GM19324 (cell line): Measurements from ENCODE around the gene GNRHR.

Experiments used
- ATAC-seq: cut with Tn5 transposase; IDR thresholded peaks from one replicate; pipeline ENCODE4 v1.9.1; 2021; ENCODE audit warnings: mild to moderate bottlenecking, moderate library complexity; ENCODE audit not compliant: unreplicated experiment, low FRiP score

Gene GNRHR

DNA sequence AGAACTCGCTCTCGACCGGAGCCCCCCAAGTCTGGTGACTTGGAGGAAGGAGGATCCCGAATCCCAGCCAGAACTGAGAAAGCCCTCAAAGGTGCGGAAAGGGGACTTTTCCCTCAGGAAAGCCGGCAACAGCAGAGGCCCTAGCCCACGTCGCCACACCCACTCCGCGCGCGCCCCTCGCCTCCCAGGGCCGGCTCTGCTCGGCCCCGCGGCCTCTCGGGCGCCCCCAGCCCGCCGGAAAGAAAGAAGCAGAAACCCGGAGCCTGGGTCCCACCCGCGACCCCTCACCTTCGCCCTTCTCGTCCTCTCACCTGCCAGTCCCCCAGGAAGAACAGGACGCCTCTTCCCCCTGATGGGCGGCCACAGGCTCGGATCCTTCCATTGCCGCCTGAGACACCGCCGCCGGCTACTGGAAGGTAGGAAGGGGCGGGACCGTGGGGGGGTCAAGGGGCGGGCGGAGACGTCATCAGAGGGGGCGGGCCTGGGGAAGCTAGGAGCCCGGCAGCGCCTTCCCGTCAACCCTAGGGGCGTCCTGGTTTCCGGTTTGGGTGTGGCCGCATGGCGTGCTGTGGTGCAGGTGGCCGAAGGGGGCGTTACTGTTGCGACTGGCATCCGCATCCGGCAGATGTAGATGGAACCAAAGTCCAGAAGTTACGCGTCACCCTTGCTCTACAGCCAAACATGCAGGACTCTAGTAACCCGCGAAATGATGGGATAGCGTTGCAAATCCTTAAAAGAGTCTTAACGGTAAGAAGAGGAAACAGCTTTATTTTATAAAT, 53.3 kb downstream of the GNRHR start, which contains the start of gene UBA6:
Gene UBA6, minus strand, starts transcription at position 418 of the 779 bp plus-strand sequence. Its CDS starts 36 bp downstream, at position 382.
- peak; percentile 99 for ATAC-seq

DNA sequence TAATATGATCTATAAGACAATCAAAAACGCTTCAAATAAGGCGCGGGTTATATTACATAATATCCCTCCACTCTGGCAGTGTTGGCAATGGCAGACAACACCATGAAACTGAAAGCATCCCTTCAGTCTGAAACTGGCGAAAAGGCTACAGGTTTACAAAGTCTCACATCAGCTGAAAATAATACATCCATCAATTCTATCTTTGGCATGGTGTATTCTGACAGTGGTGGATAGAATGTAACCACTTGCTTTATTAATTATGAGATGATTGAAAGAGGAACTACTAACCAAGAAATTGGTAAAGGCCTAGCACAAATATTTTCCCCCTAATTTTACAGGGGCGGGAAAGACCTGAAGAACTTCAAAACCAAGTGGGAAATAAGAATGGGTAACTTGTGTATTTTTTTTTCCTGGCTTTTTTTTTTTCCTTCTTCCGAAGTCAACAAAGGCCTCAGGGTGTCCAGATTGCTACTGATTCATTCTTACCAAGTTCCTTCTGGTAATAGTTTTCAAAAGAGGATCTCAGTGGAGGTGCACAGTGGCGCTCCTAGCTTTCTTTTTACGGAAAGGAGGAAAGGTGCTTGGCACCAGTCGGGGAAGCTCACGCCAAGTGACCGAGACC, 54.0 kb downstream of the GNRHR start:
- peak; percentile 24 for ATAC-seq

DNA sequence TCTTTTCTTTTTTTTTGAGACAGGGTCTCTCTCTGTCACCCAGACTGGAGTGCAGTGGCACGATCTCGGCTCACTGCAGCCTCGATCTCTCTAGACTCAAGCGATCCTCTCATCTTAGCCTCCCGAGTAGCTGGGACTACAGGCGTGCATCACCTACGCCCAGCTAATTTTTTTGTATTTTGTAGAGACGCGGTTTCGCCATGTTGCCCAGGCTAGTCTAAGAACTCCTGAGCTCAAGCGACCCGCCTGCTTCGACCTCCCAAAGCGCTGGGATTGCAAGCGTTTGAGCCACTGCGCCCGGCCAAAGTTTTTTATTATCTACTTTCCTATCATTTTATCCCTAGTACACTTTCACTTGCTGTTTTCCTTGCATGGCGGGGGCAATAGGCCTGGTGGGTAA, 54.6 kb downstream of the GNRHR start:
- ATAC-seq: no peak

DNA sequence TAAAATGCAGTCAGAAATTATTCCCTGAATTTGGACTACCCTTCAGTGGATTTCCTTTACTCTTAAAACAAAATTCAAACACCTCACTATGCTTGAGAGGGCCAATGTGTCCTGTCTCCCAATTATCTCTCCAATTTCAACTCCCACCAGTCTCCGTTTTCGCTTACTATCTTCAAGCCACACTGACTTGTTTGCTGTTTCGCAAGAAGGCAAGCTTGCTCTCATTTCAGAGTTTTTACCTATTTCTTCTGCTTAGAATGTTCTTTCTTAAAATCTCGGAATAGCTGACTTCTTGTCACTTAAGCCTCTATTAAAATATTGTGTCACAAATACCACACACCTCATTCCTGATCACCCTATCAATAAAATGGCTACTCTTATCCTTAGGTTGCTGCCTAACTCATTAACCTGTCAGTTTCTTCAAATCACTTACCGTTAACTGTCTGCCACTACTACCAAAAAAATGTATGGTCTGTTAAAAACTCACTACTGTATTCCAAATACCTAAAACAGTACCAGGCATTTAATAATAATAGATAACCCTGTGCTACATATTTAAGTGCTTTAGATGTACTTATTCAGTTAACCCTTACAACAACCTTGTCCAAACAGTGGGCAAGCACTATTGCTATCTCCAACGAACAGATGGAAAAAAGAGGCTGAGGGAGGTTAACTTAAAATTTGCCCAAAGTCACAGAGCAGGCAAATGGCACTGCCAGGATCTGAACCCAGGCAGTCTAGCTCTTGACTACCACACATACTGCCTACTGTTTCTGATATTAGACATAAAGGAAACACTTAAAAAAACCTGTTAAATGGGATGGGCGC, 56.1 kb downstream of the GNRHR start:
- no peak for ATAC-seq

DNA sequence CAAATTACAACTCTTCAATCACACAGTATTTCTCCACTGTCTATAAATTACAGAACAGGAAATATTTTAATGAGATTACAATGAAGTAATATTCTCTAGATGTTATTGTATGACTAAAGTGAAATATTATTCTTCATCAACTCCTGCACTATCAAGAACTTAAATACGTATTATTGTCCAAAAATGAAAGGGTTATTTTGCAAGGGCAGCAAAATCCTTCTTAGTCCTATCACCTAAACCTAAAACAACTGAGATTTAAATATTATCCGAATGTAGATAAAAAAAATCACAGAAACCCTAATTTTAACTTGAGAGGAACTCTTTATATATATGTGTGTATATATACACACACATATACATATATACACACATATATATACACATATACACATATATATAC, 58.1 kb downstream of the GNRHR start:
- ATAC-seq: no peak

DNA sequence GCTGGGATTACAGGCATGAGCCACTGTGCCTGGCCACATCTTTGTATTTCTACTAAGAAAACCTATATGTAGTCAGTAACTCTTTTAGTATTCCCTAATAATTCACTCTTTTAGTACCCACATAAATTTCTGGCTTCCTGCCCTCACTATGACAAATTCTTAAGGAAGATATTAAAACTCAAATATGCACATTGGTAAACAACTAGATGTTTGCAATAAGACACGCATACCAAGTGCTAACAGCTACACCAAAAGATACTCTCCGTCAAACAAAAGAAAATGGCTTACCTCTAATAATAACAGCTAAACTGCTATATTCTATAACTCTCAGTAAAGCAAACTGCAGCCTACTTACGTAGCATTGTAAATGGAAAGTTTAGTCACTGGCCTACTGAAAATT, 59.5 kb downstream of the GNRHR start:
- ATAC-seq: no peak

DNA sequence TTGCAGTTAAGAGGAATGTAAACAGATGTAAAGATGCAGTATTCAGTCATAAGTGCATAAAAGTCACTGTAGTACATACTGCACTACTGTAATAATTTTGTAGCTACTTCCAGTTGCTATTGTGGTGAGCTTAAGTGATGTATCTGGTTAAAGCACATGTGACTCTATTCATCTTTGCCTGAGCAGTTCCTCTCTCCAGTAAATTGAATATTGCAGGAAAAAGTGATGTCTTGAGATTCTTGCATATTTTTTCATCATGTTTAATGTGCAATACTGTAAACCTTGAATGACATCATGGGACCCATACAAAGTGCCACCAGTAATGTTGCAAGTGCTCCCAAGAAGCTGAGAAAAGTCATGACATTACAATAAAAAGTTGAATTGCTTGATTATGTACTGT, 62.9 kb downstream of the GNRHR start:
- ATAC-seq: no peak
